Hepatocyte (in vitro differentiated cells): Measurements from ENCODE around the gene PDE6C. TPM values are rescaled to one million over a fixed set of nuclear protein-coding genes. Genes with fewer than 3 reads are reported as not detected.

Source experiments
- DNase-seq: peaks from one replicate; pipeline ENCODE4 v3.0.0-alpha.2; 2016; ENCODE audit warnings: low spot score
- H2AFZ ChIP-seq: fragments of 200-600 bp; sonication (generic); 2 replicates; pipeline ENCODE4 v1.6.0; 2016; ENCODE audit warnings: antibody characterized with exemption, mild to moderate bottlenecking
- H3K27ac ChIP-seq: fragments of 200-600 bp; sonication (generic); 2 replicates; pipeline ENCODE4 v1.5.1; 2016; ENCODE audit warnings: mild to moderate bottlenecking
- H3K27me3 ChIP-seq: fragments of 200-600 bp; sonication (generic); 2 replicates; pipeline ENCODE4 v1.6.1; 2016
- H3K36me3 ChIP-seq: fragments of 200-600 bp; sonication (generic); replicated peaks from 2 replicates; pipeline ENCODE4 v1.5.1; 2016; ENCODE audit warnings: low read depth; ENCODE audit not compliant: insufficient read depth
- H3K4me1 ChIP-seq: fragments of 200-600 bp; sonication (generic); 2 replicates; pipeline ENCODE4 v1.5.1; 2016; ENCODE audit warnings: mild to moderate bottlenecking, moderate library complexity; ENCODE audit not compliant: insufficient read depth
- H3K4me2 ChIP-seq: fragments of 200-600 bp; sonication (generic); 2 replicates; pipeline ENCODE4 v1.6.0; 2016
- H3K4me3 ChIP-seq: fragments of 200-600 bp; sonication (generic); 2 replicates; pipeline ENCODE4 v1.5.1; 2016; ENCODE audit warnings: mild to moderate bottlenecking
- H3K79me2 ChIP-seq: fragments of 200-600 bp; sonication (generic); 2 replicates; pipeline ENCODE4 v1.6.0; 2017; ENCODE audit warnings: mild to moderate bottlenecking
- H3K9me2 ChIP-seq: fragments of 200-600 bp; sonication (generic); replicated peaks from 2 replicates; pipeline ENCODE4 v1.6.0; 2017; ENCODE audit warnings: mild to moderate bottlenecking; ENCODE audit not compliant: insufficient read depth
- H3K9me3 ChIP-seq: fragments of 200-600 bp; sonication (generic); 2 replicates; pipeline ENCODE4 v1.5.1; 2016; ENCODE audit warnings: low read depth, mild to moderate bottlenecking
- H4K20me1 ChIP-seq: fragments of 200-600 bp; sonication (generic); 2 replicates; pipeline ENCODE4 v1.6.0; 2016; ENCODE audit warnings: mild to moderate bottlenecking; ENCODE audit not compliant: insufficient read depth, poor library complexity, severe bottlenecking
- CTCF ChIP-seq: fragments of 200-600 bp; sonication (generic); IDR thresholded peaks from 2 replicates; pipeline ENCODE4 v1.5.1; 2016; ENCODE audit warnings: antibody characterized with exemption, mild to moderate bottlenecking; ENCODE audit not compliant: poor library complexity
- EZH2 ChIP-seq: fragments of 200-600 bp; sonication (generic); IDR thresholded peaks from 2 replicates; pipeline ENCODE4 v1.6.1; 2016; ENCODE audit warnings: antibody characterized with exemption, mild to moderate bottlenecking, borderline replicate concordance
- EZH2phosphoT487 ChIP-seq: fragments of 200-600 bp; sonication (generic); IDR thresholded peaks from one replicate; pipeline ENCODE4 v1.6.1; 2018; ENCODE audit warnings: antibody characterized with exemption, mild to moderate bottlenecking, low read depth, moderate library complexity; ENCODE audit not compliant: unreplicated experiment, severe bottlenecking
- WGBS: methylation state at CpG from one replicate; pipeline ENCODE4 v1.1.6; 2016; ENCODE audit warnings: low lambda C conversion rate; ENCODE audit errors: missing lambda C conversion rate; 5-methylcytosine and 5-hydroxymethylcytosine counted together
- polyA plus RNA-seq: library from polyadenylated mRNA; unstranded; fragments of >200 nt; fragmentation: Nextera tagmentation; extraction: Ambion mirVana; gene quantifications from 2 replicates; pipeline ENCODE4 v1.2.1, GENCODE V29; 2016
- total RNA-seq: library from RNA; depleted of rRNA; stranded (reverse); fragments of >200 nt; gene quantifications from 2 replicates; pipeline ENCODE4 v1.2.3, GENCODE V29; 2014

The PDE6C gene
- total and polyA plus RNA-seq, 2 experiments from 2014 or later = 0.07 to 0.15 TPM

DNA sequence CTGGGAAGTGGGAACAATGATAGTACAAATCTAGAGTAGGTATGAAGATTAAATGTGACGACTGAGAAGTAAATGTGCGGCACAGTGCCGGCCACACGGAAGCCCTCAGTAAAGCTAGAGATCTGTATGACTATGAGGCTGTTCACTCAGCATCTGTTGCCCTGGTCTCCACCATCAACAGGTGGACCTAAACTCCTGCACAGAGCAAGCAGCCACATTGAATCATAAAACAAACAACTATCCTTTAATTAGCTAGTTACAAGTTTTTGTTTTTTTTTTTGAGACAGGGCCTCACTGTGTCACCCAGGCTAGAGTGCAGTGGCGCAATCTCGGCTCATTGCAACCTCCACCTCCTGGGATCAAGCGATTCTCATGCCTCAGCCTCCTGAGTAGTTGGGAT lies 27.9 kb upstream of the PDE6C start:
- Histone ChIP-seq H2AFZ (no peak overlapping the region), H3K4me2 (no peak overlapping the region), H3K36me3 (no peaks in the 10 kb centered on the region), H3K4me1 (no peaks in the 10 kb centered on the region), H3K27me3 (no peaks in the 10 kb centered on the region), H3K79me2 (no peaks in the 10 kb centered on the region), H3K9me3 (no peaks in the 10 kb centered on the region), H4K20me1 (no peaks in the 10 kb centered on the region), H3K4me3 (no peak overlapping the region), H3K27ac (no peak overlapping the region), H3K9me2 (no peaks in the 10 kb centered on the region)
- WGBS = 95% methylated on average over 7 of the region's 7 CpGs
- TF ChIP-seq EZH2phosphoT487 (no peak), EZH2 (no peak), CTCF (no peak)
- no peak for DNase-seq

- Histone ChIP-seq H3K9me2 (no peaks in the 10 kb centered on the region), H3K4me1 (peaks cover 13% of the 10 kb centered on the region), H3K9me3 (no peaks in the 10 kb centered on the region), H3K4me3 (no peak overlapping the region), H3K4me2 (no peak overlapping the region), H2AFZ (no peak overlapping the region), H3K27me3 (no peaks in the 10 kb centered on the region), H3K79me2 (no peaks in the 10 kb centered on the region), H4K20me1 (no peaks in the 10 kb centered on the region), H3K36me3 (no peaks in the 10 kb centered on the region), H3K27ac (no peak overlapping the region)
- TF ChIP-seq CTCF = no peak
- no peak for TF ChIP-seq EZH2
- no peak for TF ChIP-seq EZH2phosphoT487
- 70% methylated on average over 15 of the region's 15 CpGs for WGBS
- no peak for DNase-seq
These were observed 22.4 kb upstream of the PDE6C start for GRCh38 chr10:93589648-93590562.

DNA sequence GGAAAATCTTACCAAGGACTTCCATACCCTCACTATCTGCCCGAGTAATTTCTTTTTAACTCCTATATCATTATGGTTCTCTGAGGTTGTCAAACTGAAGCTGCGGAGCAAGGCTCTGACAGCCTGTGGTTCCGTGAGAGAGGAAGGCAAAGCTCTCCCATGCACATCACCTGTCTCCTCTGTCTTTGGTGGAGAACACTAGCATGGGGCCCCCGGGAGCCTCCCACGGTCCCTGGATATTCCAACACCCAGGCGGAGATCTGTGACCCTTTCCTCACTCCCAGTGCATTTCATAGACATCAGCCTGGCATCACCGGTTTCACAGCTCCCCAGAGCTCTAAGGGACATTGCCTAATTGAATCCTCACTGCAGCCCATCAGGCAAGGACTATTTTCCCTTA lies 21.7 kb upstream of the PDE6C start:
- Histone ChIP-seq H3K79me2 (no peaks in the 10 kb centered on the region), H4K20me1 (no peaks in the 10 kb centered on the region), H3K4me1 (peaks cover 13% of the 10 kb centered on the region), H3K4me3 (no peak overlapping the region), H2AFZ (no peak overlapping the region), H3K27ac (peak overlapping the region; percentile 76), H3K9me2 (no peaks in the 10 kb centered on the region), H3K36me3 (no peaks in the 10 kb centered on the region), H3K9me3 (no peaks in the 10 kb centered on the region), H3K4me2 (no peak overlapping the region), H3K27me3 (no peaks in the 10 kb centered on the region)
- TF ChIP-seq CTCF (no peak), EZH2phosphoT487 (no peak), EZH2 (no peak)
- DNase-seq = no peak
- 72% methylated on average over 7 of the region's 7 CpGs for WGBS
